ENCODE results near the gene REV1.

REV1 gene

DNA sequence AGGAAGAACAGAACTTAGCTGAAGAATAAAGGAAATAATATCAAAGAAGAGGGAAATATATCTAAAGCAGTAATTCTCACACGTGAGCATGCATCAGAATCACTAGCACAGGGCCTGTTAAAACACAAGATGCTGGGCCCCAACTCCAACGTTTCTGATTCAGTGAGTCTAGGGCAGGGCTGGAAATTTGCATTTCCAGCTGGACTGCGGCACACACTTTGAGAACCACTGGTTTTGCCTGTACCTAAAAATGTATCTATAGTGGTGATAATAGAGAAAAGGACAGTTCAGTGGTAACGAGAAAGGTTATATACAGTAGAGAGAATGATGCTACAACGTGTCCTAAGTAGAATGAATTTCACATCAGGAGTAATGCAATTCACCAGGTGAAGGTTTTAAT is 11.2 kb downstream of the REV1 start:
- no peak for TF ChIP-seq CTCF (IDR thresholded peaks at IDR 0.05; ENCODE audit: control insufficient read depth, extremely low read depth, insufficient read depth)
- no peak for DNase-seq (ENCODE audit: low read depth)
- no peak overlapping the region for H3K4me3 ChIP-seq (ENCODE audit: low read depth, low read length)

DNA sequence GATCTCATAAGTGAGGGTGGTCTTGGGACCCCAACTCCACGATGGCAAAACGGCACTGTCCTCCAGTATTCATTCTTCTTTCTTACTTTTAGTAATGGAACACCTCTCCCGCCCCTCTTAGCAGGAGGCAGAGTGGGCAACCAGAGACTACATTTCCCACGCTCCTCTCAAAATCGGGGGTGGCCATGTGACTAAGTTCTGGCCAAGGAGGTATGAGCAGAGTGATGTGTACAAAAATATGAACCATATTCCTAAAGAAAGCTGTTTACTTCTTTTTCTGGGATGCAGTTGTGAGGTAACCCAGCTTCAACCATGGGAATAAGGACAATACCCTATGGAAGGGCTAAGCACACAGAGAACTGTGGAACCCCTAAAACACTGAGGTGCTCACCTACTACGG is 12.8 kb downstream of the REV1 start:
- TF ChIP-seq CTCF (IDR thresholded peaks at IDR 0.05; ENCODE audit: control insufficient read depth, extremely low read depth, insufficient read depth) = no peak
- DNase-seq (ENCODE audit: low read depth) = no peak
- H3K4me3 ChIP-seq (ENCODE audit: low read depth, low read length) = no peak overlapping the region

GRCh38 chr2:99476629-99477028 is 13.2 kb downstream of the REV1 start:
- DNase-seq (ENCODE audit: low read depth) = no peak

DNA sequence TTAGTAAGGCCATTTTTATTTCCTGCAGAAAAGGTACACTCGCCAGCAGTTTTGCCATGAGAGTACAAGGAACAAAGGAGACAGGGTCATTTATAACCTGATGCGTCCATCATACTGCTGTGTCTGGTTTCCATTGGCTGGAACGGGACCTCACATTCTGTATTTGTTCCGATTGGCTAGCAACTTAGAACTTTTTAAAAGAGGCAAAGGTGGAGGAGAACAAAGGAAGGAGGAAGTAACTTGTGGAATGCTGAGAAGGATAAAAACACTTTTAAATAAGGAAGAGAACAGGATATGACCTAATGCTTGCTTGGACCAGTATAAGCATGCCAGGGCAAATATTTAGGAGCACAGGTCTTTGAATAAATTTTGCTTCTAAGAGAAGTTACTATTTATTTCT is 14.7 kb downstream of the REV1 start:
- DNase-seq (ENCODE audit: low read depth) = peak; percentile 54
- 0 out of 2 replicates have a peak overlapping the region, but pooled peaks have one; percentile 2 for H3K4me3 ChIP-seq (ENCODE audit: low read depth, low read length)

More at GRCh38 chr2:99476629-99477028, 13.2 kb downstream of the REV1 start:
- TF ChIP-seq CTCF (IDR thresholded peaks at IDR 0.05; ENCODE audit: control insufficient read depth, extremely low read depth, insufficient read depth) = no peak
- H3K4me3 ChIP-seq (ENCODE audit: low read depth, low read length) = no peak overlapping the region

GRCh38 chr2:99473518-99474083 is 16.2 kb downstream of the REV1 start:
- TF ChIP-seq CTCF (IDR thresholded peaks at IDR 0.05; ENCODE audit: control insufficient read depth, extremely low read depth, insufficient read depth) = no peak
- H3K4me3 ChIP-seq (ENCODE audit: low read depth, low read length) = no peak overlapping the region
- DNase-seq (ENCODE audit: low read depth) = no peak

DNA sequence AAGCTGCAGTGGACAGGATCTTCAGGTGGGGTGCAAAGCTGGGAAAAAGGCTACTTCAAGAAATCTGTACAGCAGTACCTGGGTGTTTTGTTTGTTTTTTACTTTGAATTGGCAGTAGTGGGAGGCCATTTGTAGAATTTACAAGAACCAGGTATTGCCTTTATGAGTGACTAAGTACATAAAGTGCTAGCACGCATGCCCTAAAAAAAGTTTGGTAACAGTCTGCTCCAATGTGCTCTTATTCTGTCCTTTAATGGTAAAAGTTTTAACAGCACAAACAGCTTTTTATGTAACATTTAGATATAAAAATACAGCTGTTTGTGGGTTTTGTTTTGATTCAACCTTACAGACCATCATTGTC is 17.2 kb downstream of the REV1 start:
- TF ChIP-seq CTCF (IDR thresholded peaks at IDR 0.05; ENCODE audit: control insufficient read depth, extremely low read depth, insufficient read depth) = no peak
- H3K4me3 ChIP-seq (ENCODE audit: low read depth, low read length) = peak overlapping the region; percentile 31
- peak; percentile 84 for DNase-seq (ENCODE audit: low read depth)

- no peak for DNase-seq (ENCODE audit: low read depth)
- TF ChIP-seq CTCF (IDR thresholded peaks at IDR 0.05; ENCODE audit: control insufficient read depth, extremely low read depth, insufficient read depth) = no peak
- peak overlapping the region; percentile 31 for H3K4me3 ChIP-seq (ENCODE audit: low read depth, low read length)
These were observed 17.9 kb downstream of the REV1 start for GRCh38 chr2:99471654-99472599.
